DMS153 (cell line): Measurements from ENCODE around the gene CHST12.
"Not testable (repeated sequence)": the region's sequence is repeated elsewhere in the genome, so short reads cannot be mapped to it uniquely, and the experiment has no call there.

Experiments used
- DNase-seq: peaks from one replicate; lab custom pipeline; 2025; lab: John Stamatoyannopoulos, UW

Gene CHST12

GRCh38 chr7:2403718-2404648 lies 572 bp downstream of the CHST12 start:
- no peak for DNase-seq

- DNase-seq, result no peak
These were observed 1.3 kb downstream of the CHST12 start for GRCh38 chr7:2404714-2405119.

GRCh38 chr7:2405201-2405600 lies 1.8 kb downstream of the CHST12 start:
- DNase-seq, result no peak

GRCh38 chr7:2405601-2406345 lies 2.4 kb downstream of the CHST12 start:
- DNase-seq, result no peak

GRCh38 chr7:2409745-2410414 lies 6.5 kb downstream of the CHST12 start:
- DNase-seq, result no peak

DNA sequence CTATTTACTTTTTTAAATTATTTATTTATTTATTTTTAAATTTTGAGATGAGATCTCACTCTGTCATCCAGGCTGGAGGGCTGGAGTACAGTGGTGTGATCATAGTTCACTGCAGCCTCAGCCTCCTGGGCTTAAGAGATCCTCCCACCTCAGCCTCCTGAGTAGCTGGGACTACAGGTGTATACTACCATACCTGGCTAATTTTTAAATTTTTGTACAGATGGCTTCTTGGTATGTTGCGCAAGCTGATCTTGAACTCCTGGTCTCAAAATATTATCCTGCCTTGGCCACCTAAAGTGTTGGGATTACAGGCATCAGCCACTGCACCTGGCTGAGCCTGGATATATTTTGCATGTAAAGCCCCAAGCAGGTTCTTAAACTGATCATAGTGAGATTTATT lies 7.6 kb downstream of the CHST12 start:
- DNase-seq, result no peak

DNA sequence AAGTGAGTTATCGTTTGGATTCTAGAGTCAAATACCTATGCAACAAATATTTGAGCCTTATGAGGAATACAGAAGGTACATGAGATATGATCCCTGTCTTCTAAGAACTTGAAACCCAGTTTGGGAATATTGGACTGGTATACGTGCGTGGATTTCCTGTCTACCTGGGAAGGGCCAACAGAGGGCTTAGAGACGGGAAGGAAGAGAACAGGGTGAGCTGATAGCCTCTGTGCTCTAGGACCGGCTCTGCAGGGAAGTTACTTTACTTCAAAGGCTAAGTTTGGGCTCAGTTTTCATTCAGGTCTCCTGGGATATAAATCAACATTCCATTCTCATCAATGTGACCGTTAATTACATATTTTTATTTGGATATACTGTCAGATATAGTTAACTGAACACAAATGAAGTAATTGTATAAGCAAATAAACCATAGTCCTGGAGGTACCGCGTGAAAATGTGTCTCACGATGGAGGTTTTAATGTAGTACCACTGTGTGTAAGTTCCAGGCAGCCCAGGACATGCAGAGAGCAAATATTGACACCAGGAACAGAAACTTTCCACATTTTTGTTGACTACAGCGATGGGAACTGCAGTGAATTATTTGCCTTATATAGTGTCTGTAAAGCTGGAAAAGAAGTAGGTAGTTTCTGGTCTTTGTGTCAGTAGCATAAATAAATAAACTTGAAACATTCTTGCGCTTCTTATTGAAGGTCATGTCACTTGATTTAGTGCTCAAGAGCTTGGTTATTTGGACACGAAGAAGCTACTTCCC lies 8.6 kb downstream of the CHST12 start:
- no peak for DNase-seq

GRCh38 chr7:2412587-2413201 lies 9.3 kb downstream of the CHST12 start:
- no peak for DNase-seq

DNA sequence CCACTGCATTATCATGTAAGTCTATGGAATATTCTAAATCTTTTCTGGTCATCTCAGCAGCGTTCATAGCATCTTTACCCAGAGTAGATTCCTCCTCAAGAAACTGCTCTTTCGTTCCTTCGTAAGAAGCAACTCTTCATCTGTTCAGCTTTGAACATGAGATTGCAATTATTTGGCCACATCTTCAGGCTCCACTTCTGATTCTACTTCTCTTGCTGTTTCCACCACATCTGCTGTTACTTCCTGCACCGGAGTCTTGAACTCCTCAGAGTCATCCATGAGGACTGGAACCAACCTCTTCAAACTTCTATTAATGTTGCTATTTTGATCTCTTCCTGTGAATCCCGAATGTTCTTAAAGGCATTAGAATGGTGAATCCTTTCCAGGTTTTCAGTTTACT lies 12.7 kb downstream of the CHST12 start:
- no peak for DNase-seq

DNA sequence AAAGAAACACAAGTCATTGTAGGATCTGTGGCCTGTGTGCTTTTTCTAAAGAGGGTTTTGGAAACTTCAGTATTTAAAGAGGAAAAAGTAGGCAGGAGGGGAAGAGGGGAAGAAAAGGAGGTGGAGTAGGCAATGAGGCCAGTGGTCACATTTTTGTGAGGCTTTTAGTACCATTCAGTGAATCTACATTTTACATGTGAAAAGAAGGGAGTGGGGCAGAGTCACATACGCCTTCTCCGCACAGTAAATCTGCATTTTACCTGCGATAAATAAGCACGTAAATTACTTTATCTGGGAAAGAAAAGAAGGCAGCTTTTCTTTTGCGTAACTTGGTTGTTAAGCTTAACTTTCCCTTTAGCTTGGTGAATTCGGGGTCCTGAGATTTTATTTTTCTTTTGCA lies 13.2 kb downstream of the CHST12 start:
- DNase-seq, result no peak

GRCh38 chr7:2417178-2417577 lies 13.8 kb downstream of the CHST12 start:
- not testable (repeated sequence) for DNase-seq

DNA sequence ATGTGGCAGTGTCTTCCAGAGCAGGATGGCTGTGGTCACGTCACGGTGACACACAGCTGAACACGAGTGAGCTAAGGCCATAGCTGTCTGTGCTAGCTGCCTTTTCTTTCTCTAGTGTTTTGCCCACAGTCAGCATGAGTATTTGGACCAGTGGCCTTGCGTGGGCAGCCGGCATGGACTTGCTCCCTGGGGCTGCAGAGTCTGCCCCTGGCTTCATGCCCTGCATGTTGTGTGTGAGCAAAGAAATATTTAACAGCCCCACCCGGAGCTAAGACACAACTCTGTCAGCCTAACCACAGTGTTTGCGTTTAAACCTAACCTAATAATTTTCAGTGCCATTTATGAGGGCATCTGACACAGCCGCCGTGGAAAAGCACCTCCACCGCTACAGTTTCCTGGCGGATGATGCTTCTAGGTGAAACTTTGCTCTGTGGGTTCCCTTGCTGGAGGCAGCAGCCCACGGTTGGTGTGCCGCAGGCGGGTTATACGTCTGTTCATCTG lies 14.6 kb downstream of the CHST12 start:
- no peak for DNase-seq

DNA sequence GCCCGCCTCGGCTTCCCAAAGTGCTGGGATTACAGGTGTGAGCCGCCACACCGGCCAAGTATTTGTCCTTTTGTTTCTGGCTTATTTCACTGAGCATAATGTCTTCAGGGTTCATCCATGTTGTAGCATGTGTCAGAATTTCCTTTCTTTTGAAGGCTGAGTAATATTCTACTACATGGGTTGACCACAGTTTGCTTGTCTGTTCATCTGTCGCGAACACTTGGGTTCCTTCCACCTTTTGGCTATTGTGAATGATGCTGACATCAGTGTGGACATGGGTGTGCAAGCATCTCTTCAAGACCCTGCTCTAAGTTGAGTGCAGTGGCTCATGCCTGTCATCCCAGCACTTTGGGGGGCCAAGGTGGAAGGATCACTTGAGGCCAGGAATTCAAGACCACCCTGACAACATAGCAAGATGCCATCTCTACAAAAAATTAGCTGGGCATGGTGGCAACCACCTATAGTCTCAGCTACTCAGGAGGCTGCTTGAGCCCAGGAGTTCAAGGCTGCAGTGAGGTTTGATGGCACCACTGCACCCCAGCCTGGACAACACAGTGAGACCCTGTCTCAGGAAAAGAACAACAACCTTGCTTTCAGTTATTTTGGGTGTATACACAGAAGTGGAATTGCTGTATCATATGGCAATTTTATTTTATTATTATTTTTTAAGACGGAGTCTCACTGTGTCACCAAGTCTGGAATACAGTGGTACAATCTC lies 17.0 kb downstream of the CHST12 start:
- no peak for DNase-seq

DNA sequence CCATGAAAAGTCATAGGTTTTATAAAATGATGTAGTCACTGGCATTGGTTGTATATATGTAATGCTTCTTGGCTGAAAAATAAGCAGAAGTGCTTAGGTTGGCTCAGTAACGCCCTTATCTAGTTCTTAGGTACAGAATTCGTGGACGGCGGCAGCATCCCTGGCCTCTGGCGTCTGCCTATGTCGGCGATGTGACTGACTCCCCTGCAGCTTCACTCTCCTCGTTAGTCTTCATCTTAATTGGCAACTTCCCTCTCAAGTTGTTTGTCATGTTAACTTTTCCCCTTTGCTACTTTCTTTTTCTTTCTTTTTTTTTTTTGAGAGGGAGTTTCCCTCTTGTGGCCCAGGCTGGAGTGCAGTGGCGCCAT lies 18.5 kb downstream of the CHST12 start:
- no peak for DNase-seq

DNA sequence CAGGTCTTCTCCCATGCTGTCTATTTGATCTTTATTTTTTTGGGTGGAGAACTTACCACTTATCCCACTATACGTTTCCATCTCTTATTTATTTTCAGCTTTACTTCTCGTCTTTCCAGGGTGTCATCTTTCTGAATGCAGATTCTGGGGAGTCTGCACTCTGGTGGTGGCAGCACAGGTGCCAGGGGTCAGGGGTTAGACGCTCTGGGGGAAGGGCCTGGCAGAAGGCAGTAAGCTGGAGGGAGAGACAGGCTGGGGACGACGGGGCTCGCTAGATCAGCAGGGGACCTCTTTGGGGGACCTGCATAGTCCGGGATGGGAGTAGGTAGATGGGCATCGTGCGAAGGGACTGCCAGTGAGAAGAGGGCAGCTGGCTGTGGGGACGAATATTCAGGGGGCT lies 22.3 kb downstream of the CHST12 start:
- no peak for DNase-seq

- DNase-seq, result no peak
These were observed 28.0 kb downstream of the CHST12 start for GRCh38 chr7:2431260-2431867.

DNA sequence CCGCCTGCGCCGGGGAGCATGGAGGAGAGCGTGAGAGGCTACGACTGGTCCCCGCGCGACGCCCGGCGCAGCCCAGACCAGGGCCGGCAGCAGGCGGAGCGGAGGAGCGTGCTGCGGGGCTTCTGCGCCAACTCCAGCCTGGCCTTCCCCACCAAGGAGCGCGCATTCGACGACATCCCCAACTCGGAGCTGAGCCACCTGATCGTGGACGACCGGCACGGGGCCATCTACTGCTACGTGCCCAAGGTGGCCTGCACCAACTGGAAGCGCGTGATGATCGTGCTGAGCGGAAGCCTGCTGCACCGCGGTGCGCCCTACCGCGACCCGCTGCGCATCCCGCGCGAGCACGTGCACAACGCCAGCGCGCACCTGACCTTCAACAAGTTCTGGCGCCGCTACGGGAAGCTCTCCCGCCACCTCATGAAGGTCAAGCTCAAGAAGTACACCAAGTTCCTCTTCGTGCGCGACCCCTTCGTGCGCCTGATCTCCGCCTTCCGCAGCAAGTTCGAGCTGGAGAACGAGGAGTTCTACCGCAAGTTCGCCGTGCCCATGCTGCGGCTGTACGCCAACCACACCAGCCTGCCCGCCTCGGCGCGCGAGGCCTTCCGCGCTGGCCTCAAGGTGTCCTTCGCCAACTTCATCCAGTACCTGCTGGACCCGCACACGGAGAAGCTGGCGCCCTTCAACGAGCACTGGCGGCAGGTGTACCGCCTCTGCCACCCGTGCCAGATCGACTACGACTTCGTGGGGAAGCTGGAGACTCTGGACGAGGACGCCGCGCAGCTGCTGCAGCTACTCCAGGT lies 29.7 kb downstream of the CHST12 start:
- DNase-seq, result no peak

GRCh38 chr7:2433713-2434550 lies 30.5 kb downstream of the CHST12 start:
- no peak for DNase-seq
